ENCODE results near the gene DSG2. TPM values are rescaled to one million over a fixed set of nuclear protein-coding genes. Genes with fewer than 3 reads are reported as not detected.

DSG2 gene
- total RNA-seq, 1 donor from 2014 or later: 65.6 TPM

- Histone ChIP-seq H3K36me3 (no peaks in the 10 kb centered on the region), H3K27me3 (no peaks in the 10 kb centered on the region), H2AFZ (replicated peaks) (no peak overlapping the region), H3K9me3 (ENCODE audit: low read depth) (no peaks in the 10 kb centered on the region), H3K4me1 (peaks cover 8% of the 10 kb centered on the region), H3K4me3 (no peak overlapping the region), H4K20me1 (ENCODE audit: low read depth) (no peaks in the 10 kb centered on the region), H3K9ac (no peak overlapping the region), H3K4me2 (peak overlapping the region; percentile 16), H3F3A (ENCODE audit: low read depth) (no peaks in the 10 kb centered on the region), H3K27ac (no peak overlapping the region), H3K79me2 (ENCODE audit: low read depth) (no peaks in the 10 kb centered on the region)
- H3K4me3 Mint-ChIP-seq: no peak overlapping the region
- no peaks in the 10 kb centered on the region for H3K9me3 Mint-ChIP-seq
- TF ChIP-seq EZH2phosphoT487 (IDR thresholded peaks at IDR 0.05): no peak
- TF ChIP-seq, protein P1, sequence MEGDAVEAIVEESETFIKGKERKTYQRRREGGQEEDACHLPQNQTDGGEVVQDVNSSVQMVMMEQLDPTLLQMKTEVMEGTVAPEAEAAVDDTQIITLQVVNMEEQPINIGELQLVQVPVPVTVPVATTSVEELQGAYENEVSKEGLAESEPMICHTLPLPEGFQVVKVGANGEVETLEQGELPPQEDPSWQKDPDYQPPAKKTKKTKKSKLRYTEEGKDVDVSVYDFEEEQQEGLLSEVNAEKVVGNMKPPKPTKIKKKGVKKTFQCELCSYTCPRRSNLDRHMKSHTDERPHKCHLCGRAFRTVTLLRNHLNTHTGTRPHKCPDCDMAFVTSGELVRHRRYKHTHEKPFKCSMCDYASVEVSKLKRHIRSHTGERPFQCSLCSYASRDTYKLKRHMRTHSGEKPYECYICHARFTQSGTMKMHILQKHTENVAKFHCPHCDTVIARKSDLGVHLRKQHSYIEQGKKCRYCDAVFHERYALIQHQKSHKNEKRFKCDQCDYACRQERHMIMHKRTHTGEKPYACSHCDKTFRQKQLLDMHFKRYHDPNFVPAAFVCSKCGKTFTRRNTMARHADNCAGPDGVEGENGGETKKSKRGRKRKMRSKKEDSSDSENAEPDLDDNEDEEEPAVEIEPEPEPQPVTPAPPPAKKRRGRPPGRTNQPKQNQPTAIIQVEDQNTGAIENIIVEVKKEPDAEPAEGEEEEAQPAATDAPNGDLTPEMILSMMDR (IDR thresholded peaks at IDR 0.05): no peak
- TF ChIP-seq EZH2 (IDR thresholded peaks at IDR 0.05): no peak
- H3K27me3 Mint-ChIP-seq (ENCODE audit: insufficient read depth, low read depth): peaks cover 3% of the 10 kb centered on the region
- H3K36me3 Mint-ChIP-seq: no peaks in the 10 kb centered on the region
- H3K27ac Mint-ChIP-seq: no peak overlapping the region
- DNase-seq (ENCODE audit: low spot score): peak; percentile 10
- H3K4me1 Mint-ChIP-seq: peaks cover 4% of the 10 kb centered on the region
Measured at GRCh38 chr18:31562726-31563125, 64.7 kb downstream of the DSG2 start.

DNA sequence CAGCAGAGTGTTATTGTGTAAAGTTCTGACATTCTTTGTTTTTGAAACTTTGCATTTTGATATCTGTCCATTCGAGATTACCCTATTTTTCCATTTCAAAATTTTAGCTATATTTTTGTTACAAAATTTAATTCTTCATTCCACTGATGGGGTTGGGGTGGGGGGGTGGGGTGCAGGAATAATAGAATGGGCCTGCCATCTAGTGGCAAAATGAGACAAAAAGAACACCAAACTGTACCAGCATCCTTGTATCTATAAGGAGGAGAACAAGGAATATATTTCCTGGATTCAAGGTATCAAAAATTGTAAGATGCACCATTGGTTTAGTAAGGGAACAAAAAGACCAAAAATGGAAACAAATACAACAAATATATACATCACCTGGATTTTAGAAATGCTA is 65.8 kb downstream of the DSG2 start:
- Mint-ChIP-seq H3K36me3 (no peaks in the 10 kb centered on the region), H3K4me3 (no peak overlapping the region), H3K4me1 (peaks cover 4% of the 10 kb centered on the region), H3K9me3 (no peaks in the 10 kb centered on the region), H3K27me3 (ENCODE audit: insufficient read depth, low read depth) (peaks cover 6% of the 10 kb centered on the region), H3K27ac (no peak overlapping the region)
- TF ChIP-seq EZH2phosphoT487 (IDR thresholded peaks at IDR 0.05): no peak
- TF ChIP-seq EZH2 (IDR thresholded peaks at IDR 0.05): no peak
- TF ChIP-seq, protein P1 (IDR thresholded peaks at IDR 0.05): peak; percentile 40
- Histone ChIP-seq H3K4me1 (peaks cover 8% of the 10 kb centered on the region), H3K27ac (no peak overlapping the region), H3F3A (ENCODE audit: low read depth) (no peaks in the 10 kb centered on the region), H3K36me3 (no peaks in the 10 kb centered on the region), H3K9me3 (ENCODE audit: low read depth) (no peaks in the 10 kb centered on the region), H3K4me2 (no peak overlapping the region), H2AFZ (replicated peaks) (no peak overlapping the region), H3K27me3 (no peaks in the 10 kb centered on the region), H3K79me2 (ENCODE audit: low read depth) (no peaks in the 10 kb centered on the region), H3K4me3 (no peak overlapping the region), H3K9ac (no peak overlapping the region), H4K20me1 (ENCODE audit: low read depth) (no peaks in the 10 kb centered on the region)
- no peak for DNase-seq (ENCODE audit: low spot score)

DNA sequence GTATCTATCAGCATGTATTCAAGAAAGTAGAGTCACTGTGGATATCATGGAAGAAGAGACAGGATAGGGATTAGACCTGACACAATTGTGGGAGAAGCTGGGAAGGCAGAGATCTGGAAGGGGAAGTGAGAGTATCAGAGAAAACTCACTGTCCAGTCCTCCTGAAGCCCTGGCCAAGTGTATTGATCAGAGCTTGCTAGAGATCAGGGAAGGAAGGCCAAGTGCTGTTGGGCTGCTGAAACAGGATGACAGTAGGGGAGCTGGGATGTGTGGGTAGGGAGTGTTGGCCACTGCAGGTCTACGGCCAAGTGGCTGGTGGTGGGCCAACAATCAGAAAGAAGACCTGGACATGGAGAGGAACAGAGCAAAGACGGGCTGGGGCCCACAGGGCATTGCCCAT is 67.4 kb downstream of the DSG2 start:
- TF ChIP-seq EZH2phosphoT487 (IDR thresholded peaks at IDR 0.05): no peak
- TF ChIP-seq EZH2 (IDR thresholded peaks at IDR 0.05): no peak
- TF ChIP-seq, protein P1 (IDR thresholded peaks at IDR 0.05): no peak
- Histone ChIP-seq H3K27me3 (no peaks in the 10 kb centered on the region), H3K36me3 (no peaks in the 10 kb centered on the region), H3K4me2 (no peak overlapping the region), H3K79me2 (ENCODE audit: low read depth) (no peaks in the 10 kb centered on the region), H3K4me3 (no peak overlapping the region), H3K27ac (no peak overlapping the region), H4K20me1 (ENCODE audit: low read depth) (no peaks in the 10 kb centered on the region), H3K9ac (no peak overlapping the region), H3K4me1 (peaks cover 8% of the 10 kb centered on the region), H2AFZ (replicated peaks) (no peak overlapping the region), H3K9me3 (ENCODE audit: low read depth) (no peaks in the 10 kb centered on the region), H3F3A (ENCODE audit: low read depth) (no peaks in the 10 kb centered on the region)
- no peak overlapping the region for H3K4me3 Mint-ChIP-seq
- peaks cover 4% of the 10 kb centered on the region for H3K4me1 Mint-ChIP-seq
- H3K36me3 Mint-ChIP-seq: no peaks in the 10 kb centered on the region
- H3K27ac Mint-ChIP-seq: no peak overlapping the region
- no peak for DNase-seq (ENCODE audit: low spot score)
- H3K27me3 Mint-ChIP-seq (ENCODE audit: insufficient read depth, low read depth): peaks cover 9% of the 10 kb centered on the region
- H3K9me3 Mint-ChIP-seq: no peaks in the 10 kb centered on the region
